MCF 10A (cell line): ENCODE measurements around the gene ELANE. TPM values are rescaled to one million over a fixed set of nuclear protein-coding genes. Genes with fewer than 3 reads are reported as not detected.

Experiments used
- BruUV-seq: library from RNA; stranded (reverse); fragments of 400-500 nt; replicated peaks from 2 replicates; lab custom pipeline; 2021; lab: Mats Ljungman, UMichigan
- CTCF ChIA-PET: fragments of 300-600 bp; sonication (Branson Sonifier 250); formaldehyde crosslinking; extraction: SDS; loops from one replicate; lab custom pipeline; 2021; ENCODE audit warnings: antibody characterized with exemption, inconsistent platforms; lab: Yijun Ruan, JAX
- POLR2A ChIA-PET: fragments of 300-600, 350-650 bp; sonication (Branson Sonifier 250); formaldehyde crosslinking; extraction: SDS; loops from one replicate; lab custom pipeline; 2020; ENCODE audit warnings: antibody characterized with exemption, inconsistent platforms; lab: Yijun Ruan, JAX
- DNase-seq: peaks from one replicate; pipeline ENCODE4 v3.0.0-alpha.2; 2018; ENCODE audit not compliant: unreplicated experiment
- H3K27ac Mint-ChIP-seq: one replicate; pipeline ENCODE4 v1.8.0; 2022; ENCODE audit warnings: mild to moderate bottlenecking, low read depth, mixed read lengths; ENCODE audit not compliant: unreplicated experiment
- H3K27me3 Mint-ChIP-seq: one replicate; pipeline ENCODE4 v1.8.0; 2022; ENCODE audit warnings: mixed read lengths; ENCODE audit not compliant: insufficient read depth, unreplicated experiment
- H3K36me3 Mint-ChIP-seq: one replicate; pipeline ENCODE4 v1.8.0; 2022; ENCODE audit warnings: mild to moderate bottlenecking, moderate library complexity, mixed read lengths; ENCODE audit not compliant: insufficient read depth, unreplicated experiment
- H3K4me1 Mint-ChIP-seq: one replicate; pipeline ENCODE4 v1.8.0; 2022; ENCODE audit warnings: mixed read lengths; ENCODE audit not compliant: insufficient read depth, unreplicated experiment
- H3K4me3 Mint-ChIP-seq: one replicate; pipeline ENCODE4 v1.8.0; 2022; ENCODE audit warnings: mild to moderate bottlenecking, moderate library complexity, mixed read lengths; ENCODE audit not compliant: unreplicated experiment
- H3K9me3 Mint-ChIP-seq: one replicate; pipeline ENCODE4 v1.8.0; 2022; ENCODE audit warnings: mixed read lengths; ENCODE audit not compliant: unreplicated experiment
- intact Hi-C: fragments of 100-400 bp; cut with micrococcal nuclease; formaldehyde crosslinking; loops from 2 replicates; pipeline ENCODE4 v1.14.1; 2022
- total RNA-seq: library from RNA; stranded (reverse); gene quantifications from 2 replicates; pipeline ENCODE4 v1.2.3, GENCODE V29; 2022
- TF ChIP-seq, protein P1 (sequence below): fragments of 200-600 bp; IDR thresholded peaks from one replicate; pipeline ENCODE4 v1.8.0; 2022; ENCODE audit warnings: antibody characterized with exemption, mild to moderate bottlenecking; ENCODE audit not compliant: unreplicated experiment

The ELANE gene
- total RNA-seq, 1 experiment from 2014 or later, result not detected

DNA sequence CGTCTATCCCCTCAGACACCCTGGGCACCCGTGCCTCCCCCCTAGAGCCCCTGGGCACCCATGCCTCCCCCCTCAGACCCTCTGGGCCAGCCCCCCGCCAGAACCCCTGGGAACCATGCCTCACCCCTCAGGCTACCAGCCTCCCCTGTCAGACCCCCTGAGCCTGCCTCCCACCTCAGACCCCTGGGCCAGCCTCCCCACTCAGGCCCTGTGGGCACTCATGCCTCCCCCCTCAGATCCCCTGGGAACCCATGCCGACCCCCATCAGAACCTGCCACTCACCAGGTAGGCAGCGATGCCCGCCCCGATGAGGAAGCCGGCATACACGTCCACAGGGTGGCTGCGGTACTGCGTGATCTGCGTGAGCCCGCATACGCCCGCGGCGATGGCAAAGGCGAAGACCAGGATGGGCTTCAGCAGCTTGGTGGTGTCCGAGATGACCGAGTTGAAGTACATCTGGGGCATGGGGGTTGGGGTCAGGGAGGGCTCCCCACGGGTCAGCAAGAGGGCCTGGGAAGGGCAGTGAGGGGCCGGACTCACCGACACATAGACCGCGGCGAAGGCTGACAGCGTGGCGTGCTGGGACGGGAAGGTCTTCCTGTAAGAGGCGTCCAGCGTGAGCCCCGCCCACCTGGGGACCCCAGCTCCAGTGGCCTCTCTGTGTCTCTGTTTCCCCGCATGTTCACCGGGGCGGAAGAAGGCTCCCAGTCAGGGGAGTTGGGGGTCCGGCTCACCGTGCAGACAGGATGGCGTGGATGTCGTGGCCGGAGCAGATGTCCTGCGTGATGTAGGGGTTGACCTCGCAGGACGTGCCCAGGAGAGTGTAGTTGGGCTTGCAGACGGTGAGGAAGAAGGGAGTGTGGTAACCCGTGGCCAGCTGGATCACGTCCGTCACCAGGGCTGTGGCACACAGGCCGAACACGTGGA is 37.7 kb upstream of the ELANE start:
- no peak for DNase-seq
- Mint-ChIP-seq H3K36me3 (peaks cover 59% of the 10 kb centered on the region), H3K9me3 (peaks cover 9% of the 10 kb centered on the region), H3K4me3 (no peak overlapping the region), H3K27ac (no peak overlapping the region), H3K27me3 (no peaks in the 10 kb centered on the region), H3K4me1 (peaks cover 12% of the 10 kb centered on the region)
- ChIA-PET POLR2A (no interaction called here), CTCF (interaction anchor here (0.7 kb wide), 1 partner anchor 228 kb away, joined by 3 read pairs; no protein-coding TSS in a partner anchor)
- intact Hi-C loops, result no loop called here
- no TSS peak for BruUV-seq
- TF ChIP-seq, protein P1, sequence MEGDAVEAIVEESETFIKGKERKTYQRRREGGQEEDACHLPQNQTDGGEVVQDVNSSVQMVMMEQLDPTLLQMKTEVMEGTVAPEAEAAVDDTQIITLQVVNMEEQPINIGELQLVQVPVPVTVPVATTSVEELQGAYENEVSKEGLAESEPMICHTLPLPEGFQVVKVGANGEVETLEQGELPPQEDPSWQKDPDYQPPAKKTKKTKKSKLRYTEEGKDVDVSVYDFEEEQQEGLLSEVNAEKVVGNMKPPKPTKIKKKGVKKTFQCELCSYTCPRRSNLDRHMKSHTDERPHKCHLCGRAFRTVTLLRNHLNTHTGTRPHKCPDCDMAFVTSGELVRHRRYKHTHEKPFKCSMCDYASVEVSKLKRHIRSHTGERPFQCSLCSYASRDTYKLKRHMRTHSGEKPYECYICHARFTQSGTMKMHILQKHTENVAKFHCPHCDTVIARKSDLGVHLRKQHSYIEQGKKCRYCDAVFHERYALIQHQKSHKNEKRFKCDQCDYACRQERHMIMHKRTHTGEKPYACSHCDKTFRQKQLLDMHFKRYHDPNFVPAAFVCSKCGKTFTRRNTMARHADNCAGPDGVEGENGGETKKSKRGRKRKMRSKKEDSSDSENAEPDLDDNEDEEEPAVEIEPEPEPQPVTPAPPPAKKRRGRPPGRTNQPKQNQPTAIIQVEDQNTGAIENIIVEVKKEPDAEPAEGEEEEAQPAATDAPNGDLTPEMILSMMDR, result no peak

DNA sequence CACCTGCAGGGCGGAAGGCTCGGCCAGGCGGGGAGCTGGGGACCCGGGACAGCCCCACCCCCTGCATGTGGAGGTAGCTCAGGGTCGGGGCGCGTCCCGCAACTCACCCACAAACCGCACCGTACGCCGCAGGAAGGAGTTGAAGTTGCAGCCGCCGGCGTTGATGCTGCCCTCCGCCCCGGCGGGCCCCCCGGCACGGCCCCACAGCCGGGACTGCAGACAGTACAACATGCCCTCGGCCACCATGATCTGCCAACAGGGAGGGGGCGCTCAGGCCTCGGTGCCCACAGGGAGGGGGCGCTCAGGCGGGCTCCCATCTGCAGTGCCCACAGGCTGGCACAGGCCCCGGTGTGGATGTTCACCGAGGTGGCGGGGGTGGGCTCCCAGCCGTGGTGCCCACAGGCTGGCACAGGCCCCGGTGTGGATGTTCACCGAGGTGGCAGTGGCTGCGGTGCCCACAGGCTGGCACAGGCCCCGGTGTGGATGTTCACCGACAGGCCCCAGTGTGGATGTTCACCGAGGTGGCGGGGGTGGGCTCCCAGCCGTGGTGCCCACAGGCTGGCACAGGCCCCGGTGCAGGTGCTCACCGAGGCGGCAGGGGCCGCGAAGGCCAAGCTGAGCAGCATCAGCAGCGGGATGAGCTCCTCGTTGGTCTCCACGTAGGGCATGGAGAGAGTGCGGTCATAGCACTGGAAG is 36.9 kb upstream of the ELANE start:
- POLR2A ChIA-PET, result interaction anchor here (0.5 to 0.7 kb wide), 2 partner anchors 8 to 285 kb away, joined by 3 read pairs; no protein-coding TSS in a partner anchor
- peaks cover 12% of the 10 kb centered on the region for H3K4me1 Mint-ChIP-seq
- no peak for DNase-seq
- no peak overlapping the region for H3K4me3 Mint-ChIP-seq
- H3K9me3 Mint-ChIP-seq, result peaks cover 9% of the 10 kb centered on the region
- TF ChIP-seq, protein P1, result no peak
- H3K27ac Mint-ChIP-seq, result no peak overlapping the region
- CTCF ChIA-PET, result no interaction called here
- no peaks in the 10 kb centered on the region for H3K27me3 Mint-ChIP-seq
- intact Hi-C loops, result no loop called here
- H3K36me3 Mint-ChIP-seq, result peaks cover 51% of the 10 kb centered on the region
- BruUV-seq, result no TSS peak

DNA sequence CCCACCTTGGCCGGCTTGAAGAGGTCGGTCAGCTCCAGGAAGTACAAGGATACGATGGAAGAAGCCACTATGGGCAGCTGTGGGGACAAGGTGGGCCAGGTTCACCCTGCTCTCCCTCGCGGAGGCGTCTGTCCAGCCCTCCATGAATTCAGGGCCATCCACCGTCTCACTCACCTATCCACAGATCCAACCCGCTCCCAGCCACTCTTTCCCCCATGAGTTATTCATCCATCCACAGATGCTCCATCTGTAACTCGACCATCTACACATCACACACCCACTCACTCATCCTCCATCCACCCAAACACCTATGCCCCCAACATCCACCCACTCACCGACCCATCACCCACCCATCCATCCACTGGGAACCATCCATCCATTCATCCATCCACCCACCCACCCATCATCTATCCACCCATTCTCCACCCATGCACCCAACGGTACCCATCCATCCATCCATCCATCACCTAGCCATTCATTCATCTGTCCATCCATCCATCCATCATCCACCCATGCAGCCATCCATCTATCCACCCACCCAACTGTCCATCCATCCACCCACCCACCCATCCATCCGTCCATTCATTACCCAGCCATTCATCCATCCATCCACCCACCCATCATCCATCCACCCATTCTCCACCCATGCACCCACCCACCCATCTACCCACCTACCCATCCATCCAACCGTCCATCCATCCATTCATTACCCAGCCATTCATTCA is 36.2 kb upstream of the ELANE start:
- H3K36me3 Mint-ChIP-seq, result peaks cover 44% of the 10 kb centered on the region
- intact Hi-C loops, result no loop called here
- H3K9me3 Mint-ChIP-seq, result peaks cover 9% of the 10 kb centered on the region
- H3K4me1 Mint-ChIP-seq, result peaks cover 12% of the 10 kb centered on the region
- BruUV-seq, result no TSS peak
- H3K27ac Mint-ChIP-seq, result no peak overlapping the region
- ChIA-PET POLR2A (interaction anchor here (0.7 kb wide), 1 partner anchor 9 kb away, joined by 3 read pairs; no protein-coding TSS in a partner anchor), CTCF (no interaction called here)
- no peak overlapping the region for H3K4me3 Mint-ChIP-seq
- H3K27me3 Mint-ChIP-seq, result no peaks in the 10 kb centered on the region
- no peak for DNase-seq
- TF ChIP-seq, protein P1, result no peak
